Panc1 (cell line): ENCODE measurements around the gene OR51B5. TPM values are rescaled to one million over a fixed set of nuclear protein-coding genes. Genes with fewer than 3 reads are reported as not detected.

Source experiments
- ATAC-seq: fragments of 200-7000 bp; cut with Tn5 transposase; 2 replicates; pipeline ENCODE4 v1.9.1; 2020; ENCODE audit warnings: mild to moderate bottlenecking, moderate library complexity
- BruUV-seq: library from RNA; stranded (reverse); fragments of 400-500 nt; replicated peaks from 2 replicates; lab custom pipeline; 2021; lab: Mats Ljungman, UMichigan
- CTCF ChIA-PET: fragments of 300-600 bp; sonication (Branson Sonifier 250); formaldehyde crosslinking; loops from one replicate; lab custom pipeline; 2022; ENCODE audit warnings: antibody characterized with exemption; lab: Charles Lee
- POLR2A ChIA-PET: fragments of 300-600 bp; sonication (Branson Sonifier 250); formaldehyde crosslinking; loops from one replicate; lab custom pipeline; 2022; ENCODE audit warnings: antibody characterized with exemption; lab: Charles Lee
- DNase-seq: peaks from one replicate; pipeline ENCODE4 v3.0.0-alpha.2; 2010; ENCODE audit warnings: low read depth, low spot score
- H3K27ac ChIP-seq: 2 replicates; pipeline ENCODE4 v1.5.1; 2011; ENCODE audit warnings: mild to moderate bottlenecking, low read length, inconsistent platforms
- H3K27me3 ChIP-seq: fragments of 200-500 bp; sonication (Bioruptor generic); 2 replicates; pipeline ENCODE4 v1.6.0; 2014; ENCODE audit warnings: low read length, inconsistent platforms; ENCODE audit not compliant: control insufficient read depth, insufficient read depth
- H3K36me3 ChIP-seq: fragments of 200-500 bp; sonication (Bioruptor generic); 2 replicates; pipeline ENCODE4 v1.5.1; 2014; ENCODE audit warnings: inconsistent platforms, mild to moderate bottlenecking, low read length, moderate library complexity; ENCODE audit not compliant: control insufficient read depth, insufficient read depth
- H3K4me1 ChIP-seq: 2 replicates; pipeline ENCODE4 v1.5.1; 2011; ENCODE audit warnings: inconsistent platforms, mild to moderate bottlenecking, low read length, moderate library complexity; ENCODE audit not compliant: control insufficient read depth, insufficient read depth
- H3K4me3 ChIP-seq, 2 experiments: 2 replicates each; pipeline ENCODE4 v1.5.1; 2011 to 2012; ENCODE audit warnings: low read depth in 2 of 2, low read length in 2 of 2, mild to moderate bottlenecking in 2 of 2, inconsistent platforms in 1 of 2, moderate library complexity in 1 of 2
- H3K9me3 ChIP-seq: fragments of 200-500 bp; sonication (Bioruptor generic); 2 replicates; pipeline ENCODE4 v1.5.1; 2014; ENCODE audit warnings: low read depth, mild to moderate bottlenecking, inconsistent platforms, low read length, moderate library complexity; ENCODE audit not compliant: control insufficient read depth, insufficient read depth
- POLR2AphosphoS5 ChIP-seq: IDR thresholded peaks from 2 replicates; pipeline ENCODE4 v1.6.1; 2012; ENCODE audit warnings: mild to moderate bottlenecking, low read depth, low read length, moderate library complexity
- REST ChIP-seq, 2 experiments: IDR thresholded peaks; 2 replicates each; pipeline ENCODE4 v1.6.1; 2011 to 2012; ENCODE audit warnings: low read depth in 2 of 2, control low read depth in 1 of 2, low read length in 1 of 2, mild to moderate bottlenecking in 1 of 2, moderate library complexity in 1 of 2; ENCODE audit not compliant: insufficient read depth in 1 of 2
- SIN3A ChIP-seq: IDR thresholded peaks from 2 replicates; pipeline ENCODE4 v1.6.1; 2012; ENCODE audit warnings: low read depth, mild to moderate bottlenecking, low read length, moderate library complexity, borderline replicate concordance; ENCODE audit not compliant: insufficient read depth
- TCF7L2 ChIP-seq: IDR thresholded peaks from 2 replicates; pipeline ENCODE4 v1.6.1; 2011; ENCODE audit warnings: mild to moderate bottlenecking, low read depth, low read length, inconsistent platforms
- in situ Hi-C: cut with HindIII; loops from 2 replicates; pipeline ENCODE4 v1.10.0; 2016; ENCODE audit warnings: low sequenced_read_pairs, low pct_unique_long_range_greater_than_20kb
- intact Hi-C: fragments of 100-400 bp; cut with micrococcal nuclease; formaldehyde crosslinking; loops from one replicate; pipeline ENCODE4 v1.10.0; 2022; ENCODE audit not compliant: unreplicated experiment
- total RNA-seq: library from RNA; stranded (reverse); gene quantifications from one replicate; pipeline ENCODE4 v1.2.1, GENCODE V29; 2021; ENCODE audit not compliant: unreplicated experiment
- TF ChIP-seq, protein P1 (sequence below): fragments of 450-650 bp; IDR thresholded peaks from 2 replicates; pipeline ENCODE4 v1.5.1; 2017; ENCODE audit warnings: mild to moderate bottlenecking

The OR51B5 gene
- total RNA-seq, 1 experiment from 2014 or later, result not detected

GRCh38 chr11:5301846-5302245 lies 41.5 kb downstream of the OR51B5 start, which contains the start of gene OR51B4:
Gene OR51B4 (minus strand): TSS chr11:5301946. CDS start chr11:5301946, 0 bp downstream.
- no peaks in the 10 kb centered on the region for H3K4me1 ChIP-seq
- ATAC-seq (no peak), DNase-seq (no peak)
- no peaks in the 10 kb centered on the region for H3K36me3 ChIP-seq
- no peaks in the 10 kb centered on the region for H3K9me3 ChIP-seq
- ChIA-PET POLR2A (no interaction called here), CTCF (no interaction called here)
- 0 out of 2 replicates have a peak, but pooled peaks cover 3% of the 10 kb centered on the region for H3K27me3 ChIP-seq
- TF ChIP-seq SIN3A, result no peak
- no peak for TF ChIP-seq TCF7L2
- TF ChIP-seq, protein P1, sequence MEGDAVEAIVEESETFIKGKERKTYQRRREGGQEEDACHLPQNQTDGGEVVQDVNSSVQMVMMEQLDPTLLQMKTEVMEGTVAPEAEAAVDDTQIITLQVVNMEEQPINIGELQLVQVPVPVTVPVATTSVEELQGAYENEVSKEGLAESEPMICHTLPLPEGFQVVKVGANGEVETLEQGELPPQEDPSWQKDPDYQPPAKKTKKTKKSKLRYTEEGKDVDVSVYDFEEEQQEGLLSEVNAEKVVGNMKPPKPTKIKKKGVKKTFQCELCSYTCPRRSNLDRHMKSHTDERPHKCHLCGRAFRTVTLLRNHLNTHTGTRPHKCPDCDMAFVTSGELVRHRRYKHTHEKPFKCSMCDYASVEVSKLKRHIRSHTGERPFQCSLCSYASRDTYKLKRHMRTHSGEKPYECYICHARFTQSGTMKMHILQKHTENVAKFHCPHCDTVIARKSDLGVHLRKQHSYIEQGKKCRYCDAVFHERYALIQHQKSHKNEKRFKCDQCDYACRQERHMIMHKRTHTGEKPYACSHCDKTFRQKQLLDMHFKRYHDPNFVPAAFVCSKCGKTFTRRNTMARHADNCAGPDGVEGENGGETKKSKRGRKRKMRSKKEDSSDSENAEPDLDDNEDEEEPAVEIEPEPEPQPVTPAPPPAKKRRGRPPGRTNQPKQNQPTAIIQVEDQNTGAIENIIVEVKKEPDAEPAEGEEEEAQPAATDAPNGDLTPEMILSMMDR, result no peak
- TF ChIP-seq REST (IDR thresholded peaks at IDR 0.05; ENCODE audit: insufficient read depth in 1 of 2, low read depth in 2 of 2, low read length in 1 of 2), result no peak
- no peak for TF ChIP-seq POLR2AphosphoS5
- no peak within 1 kb of the TSS for H3K27ac ChIP-seq
- no peak within 1 kb of the TSS for H3K4me3 ChIP-seq
- intact Hi-C loops, result no loop called here
- in situ Hi-C loops, result no loop called here
- no TSS peak for BruUV-seq

DNA sequence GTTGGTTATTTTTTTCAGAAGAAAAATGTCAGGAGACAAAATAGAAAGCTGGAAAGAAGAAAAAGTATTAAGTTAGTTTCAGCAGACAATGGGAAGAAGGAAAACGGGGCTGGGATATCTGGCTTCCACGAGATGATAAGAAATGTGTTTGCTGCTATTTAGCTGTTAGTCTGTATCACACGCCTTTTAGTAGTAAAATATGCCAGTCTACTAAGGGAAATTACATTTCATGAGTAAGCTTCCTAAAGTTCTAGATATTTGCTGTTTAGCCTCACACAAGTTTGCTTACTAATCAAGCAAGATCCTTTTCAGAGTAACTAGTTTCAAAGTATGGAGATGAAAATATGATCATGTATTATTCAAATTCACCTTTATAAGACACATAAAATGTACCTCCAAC lies 43.1 kb downstream of the OR51B5 start:
- POLR2A ChIA-PET, result no interaction called here
- BruUV-seq, result no TSS peak
- H3K27ac ChIP-seq, result no peak overlapping the region
- in situ Hi-C loops (no loop called here), intact Hi-C loops (no loop called here)
- CTCF ChIA-PET, result no interaction called here
- H3K36me3 ChIP-seq, result no peaks in the 10 kb centered on the region
- H3K4me3 ChIP-seq, result no peak overlapping the region
- no peaks in the 10 kb centered on the region for H3K9me3 ChIP-seq
- H3K4me1 ChIP-seq, result no peaks in the 10 kb centered on the region
- peaks cover 5% of the 10 kb centered on the region; the same call in 1 of the 2 replicates for H3K27me3 ChIP-seq
- ATAC-seq (no peak), DNase-seq (no peak)
- TF ChIP-seq POLR2AphosphoS5 (no peak), TCF7L2 (no peak), SIN3A (no peak), REST (IDR thresholded peaks at IDR 0.05; ENCODE audit: insufficient read depth in 1 of 2, low read depth in 2 of 2, low read length in 1 of 2) (no peak)
- TF ChIP-seq, protein P1, result no peak
